CD4-positive, alpha-beta memory T cell (primary cell): Measurements from ENCODE around the gene PECR. TPM values are rescaled to one million over a fixed set of nuclear protein-coding genes. Genes with fewer than 3 reads are reported as not detected.

Source experiments
- CTCF ChIA-PET: fragments of 350-600 bp; sonication (Branson Sonifier 250); formaldehyde crosslinking; loops from one replicate; lab custom pipeline; 2021; ENCODE audit warnings: inconsistent platforms; ENCODE audit not compliant: partially characterized antibody; lab: Charles Lee
- POLR2A ChIA-PET: fragments of 350-600 bp; sonication (Branson Sonifier 250); formaldehyde crosslinking; loops from one replicate; lab custom pipeline; 2021; ENCODE audit not compliant: partially characterized antibody; lab: Charles Lee
- DNase-seq, 5 donors: peaks; one replicate each; pipeline versions ENCODE4 v3.0.0 to v3.0.0-alpha.2; 2020 to 2022; ENCODE audit warnings: mixed read lengths in 1 of 5
- H3K27ac ChIP-seq: one replicate; pipeline ENCODE4 v1.7.0; 2013; ENCODE audit warnings: low read depth, low read length
- H3K27me3 ChIP-seq: 2 replicates; pipeline ENCODE4 v1.7.0; 2013; ENCODE audit warnings: mild to moderate bottlenecking, low read length, moderate library complexity; ENCODE audit not compliant: insufficient read depth
- H3K36me3 ChIP-seq: 2 replicates; pipeline ENCODE4 v1.7.0; 2013; ENCODE audit warnings: mild to moderate bottlenecking, low read length, moderate library complexity; ENCODE audit not compliant: insufficient read depth
- H3K4me1 ChIP-seq: 2 replicates; pipeline ENCODE4 v1.7.0; 2013; ENCODE audit warnings: mild to moderate bottlenecking, low read length, moderate library complexity; ENCODE audit not compliant: insufficient read depth
- H3K4me3 ChIP-seq, 2 donors: one replicate each; pipeline ENCODE4 v1.7.0; 2013; ENCODE audit warnings: low read length in 2 of 2, mild to moderate bottlenecking in 1 of 2
- H3K9me3 ChIP-seq, 2 donors: one replicate each; pipeline ENCODE4 v1.7.0; 2013; ENCODE audit warnings: low read length in 2 of 2, control low read depth in 1 of 2; ENCODE audit not compliant: control insufficient read depth in 1 of 2
- H3K27ac Mint-ChIP-seq, 7 donors: one replicate each; pipeline ENCODE4 v1.8.0; 2020 to 2021; ENCODE audit warnings: mixed read lengths in 7 of 7, mild to moderate bottlenecking in 6 of 7, inconsistent platforms in 3 of 7, moderate library complexity in 3 of 7
- H3K27me3 Mint-ChIP-seq, 2 donors: one replicate each; pipeline ENCODE4 v1.8.0; 2020 to 2021; ENCODE audit warnings: mixed read lengths in 2 of 2
- H3K36me3 Mint-ChIP-seq, 2 donors: one replicate each; pipeline ENCODE4 v1.8.0; 2020 to 2021; ENCODE audit warnings: mixed read lengths in 2 of 2, inconsistent platforms in 1 of 2, mild to moderate bottlenecking in 1 of 2
- H3K4me1 Mint-ChIP-seq, 4 donors: one replicate each; pipeline ENCODE4 v1.8.0; 2020 to 2021; ENCODE audit warnings: mixed read lengths in 4 of 4, mild to moderate bottlenecking in 1 of 4
- H3K4me3 Mint-ChIP-seq, 8 donors: one replicate each; pipeline ENCODE4 v1.8.0; 2020 to 2021; ENCODE audit warnings: mixed read lengths in 8 of 8, mild to moderate bottlenecking in 7 of 8, moderate library complexity in 6 of 8, inconsistent platforms in 3 of 8
- H3K9me3 Mint-ChIP-seq, 8 donors: one replicate each; pipeline ENCODE4 v1.8.0; 2020 to 2021; ENCODE audit warnings: mixed read lengths in 8 of 8, mild to moderate bottlenecking in 5 of 8, inconsistent platforms in 3 of 8, moderate library complexity in 1 of 8
- intact Hi-C: fragments of 100-400 bp; cut with micrococcal nuclease; formaldehyde crosslinking; loops from one replicate; pipeline ENCODE4 v1.15.1; 2023
- polyA plus RNA-seq, 2 donors: library from polyadenylated mRNA; unstranded; fragments of 300-500 nt; fragmentation: Illumina TruSeq; gene quantifications; one replicate each; pipeline ENCODE4 v1.2.3, GENCODE V29; 2021
- total RNA-seq, 2 experiments: library from RNA; stranded (reverse); gene quantifications; one replicate each; pipeline ENCODE4 v1.2.3, GENCODE V29; 2021

PECR gene
- total and polyA plus RNA-seq, 4 experiments from 2014 or later: 16.8 to 36.6 (median 25.6) TPM

GRCh38 chr2:216075510-216076485 is 5.8 kb downstream of the PECR start:
- H3K9me3 Mint-ChIP-seq: no peaks in the 10 kb centered on the region
- no peak overlapping the region for H3K4me3 ChIP-seq
- peak overlapping the region in 1 of 7 donors; percentile 76 for H3K27ac Mint-ChIP-seq
- peaks cover 3% of the 10 kb centered on the region for H3K36me3 ChIP-seq
- no peaks in the 10 kb centered on the region for H3K27me3 Mint-ChIP-seq
- ChIA-PET POLR2A (interaction anchor here (1.0 to 1.7 kb wide), 2 partner anchors 8 to 33 kb away, joined by 3 to 4 read pairs; partner anchors contain the start of gene XRCC5), CTCF (interaction anchor here (1.1 kb wide), 1 partner anchor 18 kb away, joined by 3 read pairs; no protein-coding TSS in a partner anchor)
- no peak for DNase-seq
- peaks cover 28% of the 10 kb centered on the region for H3K4me1 ChIP-seq
- H3K27me3 ChIP-seq: no peaks in the 10 kb centered on the region
- H3K4me3 Mint-ChIP-seq: no peak overlapping the region
- intact Hi-C loops: no loop called here
- no peak overlapping the region for H3K27ac ChIP-seq
- H3K4me1 Mint-ChIP-seq: peaks cover 25 to 44% (median 33%) of the 10 kb centered on the region in 4 donors
- H3K9me3 ChIP-seq: no peaks in the 10 kb centered on the region
- peaks cover 25 to 32% of the 10 kb centered on the region in 2 donors for H3K36me3 Mint-ChIP-seq

GRCh38 chr2:216074794-216075193 is 6.8 kb downstream of the PECR start:
- Histone ChIP-seq H3K36me3 (peaks cover 3% of the 10 kb centered on the region), H3K4me1 (peaks cover 20% of the 10 kb centered on the region), H3K27me3 (no peaks in the 10 kb centered on the region), H3K9me3 (no peaks in the 10 kb centered on the region), H3K4me3 (no peak overlapping the region), H3K27ac (no peak overlapping the region)
- Mint-ChIP-seq H3K9me3 (no peaks in the 10 kb centered on the region), H3K4me3 (peak overlapping the region in 1 of 8 donors; percentile 17), H3K36me3 (peaks cover 28 to 34% of the 10 kb centered on the region in 2 donors), H3K4me1 (peaks cover 25 to 35% (median 30%) of the 10 kb centered on the region in 4 donors), H3K27me3 (no peaks in the 10 kb centered on the region), H3K27ac (peak overlapping the region in 4 of 7 donors; percentile 3 to 38 (median 26))
- ChIA-PET POLR2A (interaction anchor here (1.0 to 1.7 kb wide), 2 partner anchors 9 to 34 kb away, joined by 3 to 4 read pairs; partner anchors contain the start of gene XRCC5), CTCF (interaction anchor here (1.0 to 1.1 kb wide), 2 partner anchors 11 to 17 kb away, joined by 3 read pairs; no protein-coding TSS in a partner anchor)
- DNase-seq: no peak
- intact Hi-C loops: no loop called here

DNA sequence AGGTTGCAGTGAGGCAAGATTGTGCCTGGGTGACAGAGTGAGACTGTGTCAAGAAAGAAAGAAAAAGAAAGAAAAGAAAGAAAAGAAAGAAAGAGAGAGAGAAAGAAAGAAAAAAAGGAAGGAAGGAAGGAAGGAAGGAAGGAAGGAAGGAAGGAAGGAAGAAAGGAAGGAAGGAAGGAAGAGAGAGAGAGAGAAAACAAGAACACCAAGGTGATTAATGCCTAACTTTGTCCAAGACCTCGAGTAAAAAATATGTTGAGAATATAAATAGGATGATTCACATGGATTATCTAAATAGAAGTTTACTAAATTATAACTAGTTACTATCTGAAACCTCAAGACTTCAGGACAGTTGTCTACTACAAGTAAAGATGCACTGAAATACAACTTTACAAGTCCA is 7.2 kb downstream of the PECR start:
- peak overlapping the region in 3 of 7 donors; percentile 13 to 87 (median 74) for H3K27ac Mint-ChIP-seq
- intact Hi-C loops: no loop called here
- H3K9me3 Mint-ChIP-seq: no peaks in the 10 kb centered on the region
- DNase-seq: no peak
- ChIA-PET CTCF (interaction anchor here (1.0 to 1.1 kb wide), 2 partner anchors 10 to 16 kb away, joined by 3 read pairs; no protein-coding TSS in a partner anchor), POLR2A (interaction anchor here (0.6 to 1.7 kb wide), 3 partner anchors 10 to 24 kb away, joined by 3 to 4 read pairs (median 4); no protein-coding TSS in a partner anchor)
- Histone ChIP-seq H3K36me3 (peaks cover 3% of the 10 kb centered on the region), H3K27ac (no peak overlapping the region), H3K9me3 (no peaks in the 10 kb centered on the region), H3K27me3 (no peaks in the 10 kb centered on the region), H3K4me1 (peaks cover 20% of the 10 kb centered on the region), H3K4me3 (no peak overlapping the region)
- peak overlapping the region in 1 of 8 donors; percentile 53 for H3K4me3 Mint-ChIP-seq
- peaks cover 25 to 35% (median 31%) of the 10 kb centered on the region in 4 donors for H3K4me1 Mint-ChIP-seq
- H3K27me3 Mint-ChIP-seq: no peaks in the 10 kb centered on the region
- peaks cover 28 to 34% of the 10 kb centered on the region in 2 donors for H3K36me3 Mint-ChIP-seq

- no peaks in the 10 kb centered on the region for H3K9me3 ChIP-seq
- H3K36me3 ChIP-seq: peaks cover 3% of the 10 kb centered on the region
- intact Hi-C loops: no loop called here
- Mint-ChIP-seq H3K27me3 (no peaks in the 10 kb centered on the region), H3K4me1 (peaks cover 29 to 39% (median 31%) of the 10 kb centered on the region in 4 donors), H3K4me3 (no peak overlapping the region), H3K27ac (peak overlapping the region in 1 of 7 donors; percentile 11), H3K9me3 (no peaks in the 10 kb centered on the region), H3K36me3 (peaks cover 28 to 34% of the 10 kb centered on the region in 2 donors)
- POLR2A ChIA-PET: interaction anchor here (0.6 kb wide), 2 partner anchors 20 to 25 kb away, joined by 3 to 4 read pairs; no protein-coding TSS in a partner anchor
- no peaks in the 10 kb centered on the region for H3K27me3 ChIP-seq
- DNase-seq: no peak
- CTCF ChIA-PET: no interaction called here
- no peak overlapping the region for H3K4me3 ChIP-seq
- no peak overlapping the region for H3K27ac ChIP-seq
- peaks cover 23% of the 10 kb centered on the region for H3K4me1 ChIP-seq
Observed at GRCh38 chr2:216073773-216074172, 7.8 kb downstream of the PECR start.

GRCh38 chr2:216072473-216072872 is 9.1 kb downstream of the PECR start:
- H3K36me3 Mint-ChIP-seq: peaks cover 28 to 34% of the 10 kb centered on the region in 2 donors
- H3K27ac Mint-ChIP-seq: no peak overlapping the region
- no peak for DNase-seq
- Histone ChIP-seq H3K4me1 (peaks cover 26% of the 10 kb centered on the region), H3K27me3 (no peaks in the 10 kb centered on the region), H3K36me3 (peaks cover 3% of the 10 kb centered on the region), H3K27ac (no peak overlapping the region), H3K9me3 (no peaks in the 10 kb centered on the region), H3K4me3 (no peak overlapping the region)
- intact Hi-C loops: no loop called here
- H3K4me3 Mint-ChIP-seq: no peak overlapping the region
- peaks cover 32 to 43% (median 34%) of the 10 kb centered on the region in 4 donors for H3K4me1 Mint-ChIP-seq
- POLR2A ChIA-PET: interaction anchor here (1.6 to 1.7 kb wide), 2 partner anchors 9 to 14 kb away, joined by 4 to 6 read pairs; partner anchors contain the start of genes PECR and TMEM169
- H3K27me3 Mint-ChIP-seq: no peaks in the 10 kb centered on the region
- no peaks in the 10 kb centered on the region for H3K9me3 Mint-ChIP-seq
- CTCF ChIA-PET: interaction anchor here (0.7 to 1.0 kb wide), 3 partner anchors 8 to 332 kb away, joined by 3 to 4 read pairs (median 3); no protein-coding TSS in a partner anchor

DNA sequence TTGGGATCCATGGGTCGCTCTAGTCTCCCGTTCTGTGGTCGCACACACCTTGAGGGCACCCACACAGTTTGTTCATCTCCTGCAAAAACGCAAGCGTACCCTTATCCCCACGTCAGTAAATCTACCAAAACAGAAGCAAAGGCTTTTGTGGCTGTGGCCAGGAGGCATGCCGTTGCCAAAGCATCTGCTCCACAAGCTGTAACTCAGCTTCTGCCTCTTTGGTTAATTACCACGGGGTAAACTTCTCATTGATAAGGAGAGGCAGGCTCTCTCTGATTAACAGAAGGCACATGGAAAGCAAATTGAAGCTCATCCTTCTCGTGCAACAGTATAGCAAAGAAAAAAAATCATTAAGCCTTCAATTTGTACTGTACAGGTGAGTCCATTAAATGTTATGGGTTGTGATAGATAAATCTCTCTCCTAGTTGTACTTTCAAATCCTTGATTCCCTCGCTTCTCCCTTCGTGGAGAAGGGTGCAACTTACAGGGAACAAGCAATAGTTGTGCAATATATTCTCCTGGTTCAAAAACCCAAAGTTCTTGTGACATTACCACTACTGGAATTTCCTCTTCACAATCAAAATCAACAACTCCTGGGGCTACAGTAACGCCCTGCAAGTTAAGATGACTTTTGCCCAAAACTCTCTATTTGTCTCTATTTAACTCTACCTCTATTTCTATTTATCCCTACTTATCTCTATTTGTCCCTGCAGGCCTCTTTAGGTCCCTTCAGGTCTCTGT is 10.3 kb downstream of the PECR start:
- peak overlapping the region in 2 of 7 donors; percentile 39 to 52 for H3K27ac Mint-ChIP-seq
- H3K9me3 ChIP-seq: no peaks in the 10 kb centered on the region

More for the DNA sequence above, 10.3 kb downstream of the PECR start:
- H3K27me3 Mint-ChIP-seq: no peaks in the 10 kb centered on the region
- H3K36me3 Mint-ChIP-seq: peaks cover 30 to 38% of the 10 kb centered on the region in 2 donors
- H3K4me3 ChIP-seq: no peak overlapping the region
- H3K4me1 Mint-ChIP-seq: peaks cover 32 to 43% (median 36%) of the 10 kb centered on the region in 4 donors
- no peaks in the 10 kb centered on the region for H3K9me3 Mint-ChIP-seq
- CTCF ChIA-PET: interaction anchor here (0.9 kb wide), 1 partner anchor 15 kb away, joined by 3 read pairs; no protein-coding TSS in a partner anchor
- H3K27me3 ChIP-seq: no peaks in the 10 kb centered on the region
- DNase-seq: no peak
- peaks cover 3% of the 10 kb centered on the region for H3K36me3 ChIP-seq
- POLR2A ChIA-PET: interaction anchor here (0.5 kb wide), 1 partner anchor 41 kb away, joined by 4 read pairs; no protein-coding TSS in a partner anchor
- H3K4me1 ChIP-seq: peaks cover 26% of the 10 kb centered on the region
- H3K4me3 Mint-ChIP-seq: no peak overlapping the region
- intact Hi-C loops: no loop called here
- H3K27ac ChIP-seq: no peak overlapping the region
